Neural cell (in vitro differentiated cells): Measurements from ENCODE around the gene FAM167B. TPM values are rescaled to one million over a fixed set of nuclear protein-coding genes. Genes with fewer than 3 reads are reported as not detected.
"Not testable (repeated sequence)": the region's sequence is repeated elsewhere in the genome, so short reads cannot be mapped to it uniquely, and the experiment has no call there.

ENCODE experiments used
- H2AFZ ChIP-seq: fragments of 200-600, 300-800 bp; sonication (generic), shearing (Covaris generic); 2 replicates; pipeline ENCODE4 v1.6.0; 2014; ENCODE audit warnings: low read depth, mild to moderate bottlenecking, antibody characterized with exemption, low read length, moderate library complexity
- H3F3A ChIP-seq: fragments of 200-600 bp; shearing (Covaris generic); 2 replicates; pipeline ENCODE4 v1.6.1; 2016; ENCODE audit warnings: mild to moderate bottlenecking, moderate library complexity, mixed read lengths, antibody characterized with exemption, low read length; ENCODE audit not compliant: insufficient read depth, poor library complexity, severe bottlenecking
- H3K27ac ChIP-seq: fragments of 200-600, 300-800 bp; sonication (generic), shearing (Covaris generic); 2 replicates; pipeline ENCODE4 v1.5.1; 2014; ENCODE audit warnings: mild to moderate bottlenecking, low read length, moderate library complexity
- H3K27me3 ChIP-seq: fragments of 300-800, 200-600 bp; sonication (generic), shearing (Covaris generic); 2 replicates; pipeline ENCODE4 v1.6.0; 2014; ENCODE audit warnings: mild to moderate bottlenecking, low read depth, low read length, moderate library complexity; ENCODE audit not compliant: insufficient read depth
- H3K36me3 ChIP-seq: fragments of 300-800, 200-600 bp; sonication (generic), shearing (Covaris generic); 2 replicates; pipeline ENCODE4 v1.5.1; 2014; ENCODE audit warnings: mild to moderate bottlenecking, antibody characterized with exemption, low read length, moderate library complexity; ENCODE audit not compliant: insufficient read depth
- H3K4me2 ChIP-seq: fragments of 300-800, 200-600 bp; sonication (generic), shearing (Covaris generic); 2 replicates; pipeline ENCODE4 v1.6.0; 2014; ENCODE audit warnings: mild to moderate bottlenecking, low read length
- H3K4me3 ChIP-seq: fragments of 300-800, 200-600 bp; sonication (generic), shearing (Covaris generic); 2 replicates; pipeline ENCODE4 v1.5.1; 2014; ENCODE audit warnings: mild to moderate bottlenecking, low read length, moderate library complexity
- H3K79me2 ChIP-seq: fragments of 200-600 bp; shearing (Covaris generic); replicated peaks from 2 replicates; pipeline ENCODE4 v1.6.0; 2014; ENCODE audit warnings: mild to moderate bottlenecking, low read length, moderate library complexity; ENCODE audit not compliant: insufficient read depth
- H3K9ac ChIP-seq: fragments of 300-800, 200-600 bp; sonication (generic), shearing (Covaris generic); 2 replicates; pipeline ENCODE4 v1.6.1; 2016; ENCODE audit warnings: mild to moderate bottlenecking, low read length, mixed read lengths
- H3K9me2 ChIP-seq: fragments of 200-600 bp; shearing (Covaris generic); 2 replicates; pipeline ENCODE4 v1.6.1; 2016; ENCODE audit warnings: mild to moderate bottlenecking, low read length, mixed read lengths; ENCODE audit not compliant: insufficient read depth
- H3K9me3 ChIP-seq: fragments of 200-600, 300-800 bp; sonication (generic), shearing (Covaris generic); 2 replicates; pipeline ENCODE4 v1.6.1; 2016; ENCODE audit warnings: mild to moderate bottlenecking, mixed run types, low read length, moderate library complexity, mixed read lengths
- H4K20me1 ChIP-seq: fragments of 200-600 bp; shearing (Covaris generic); 2 replicates; pipeline ENCODE4 v1.6.1; 2016; ENCODE audit warnings: mild to moderate bottlenecking, mixed run types; ENCODE audit not compliant: insufficient read depth
- CTCF ChIP-seq: fragments of 450-650 bp; IDR thresholded peaks from 2 replicates; pipeline ENCODE4 v1.5.1; 2014; ENCODE audit warnings: antibody characterized with exemption, mild to moderate bottlenecking, moderate library complexity; ENCODE audit not compliant: poor library complexity, severe bottlenecking
- EP300 ChIP-seq: fragments of 450-650 bp; conservative IDR thresholded peaks from 2 replicates; pipeline ENCODE4 v1.6.1; 2014; ENCODE audit warnings: antibody characterized with exemption, mild to moderate bottlenecking, moderate library complexity; ENCODE audit not compliant: poor library complexity, severe bottlenecking
- EZH2 ChIP-seq: fragments of 200-600, 300-800 bp; shearing (Covaris generic), sonication (generic); IDR thresholded peaks from 2 replicates; pipeline ENCODE4 v1.6.1; 2014; ENCODE audit warnings: antibody characterized with exemption, low read length, borderline replicate concordance, mild to moderate bottlenecking; ENCODE audit not compliant: insufficient read depth, poor library complexity, severe bottlenecking
- MXI1 ChIP-seq: fragments of 450-650 bp; conservative IDR thresholded peaks from 2 replicates; pipeline ENCODE4 v1.6.1; 2014; ENCODE audit warnings: antibody characterized with exemption, mild to moderate bottlenecking; ENCODE audit not compliant: poor library complexity, severe bottlenecking
- POLR2AphosphoS5 ChIP-seq: IDR thresholded peaks from 2 replicates; pipeline ENCODE4 v1.6.1; 2012
- RAD21 ChIP-seq: fragments of 450-650 bp; conservative IDR thresholded peaks from 2 replicates; pipeline ENCODE4 v1.6.1; 2014; ENCODE audit warnings: antibody characterized with exemption, mild to moderate bottlenecking, moderate library complexity
- REST ChIP-seq: IDR thresholded peaks from 2 replicates; pipeline ENCODE4 v1.6.1; 2012; ENCODE audit warnings: borderline replicate concordance
- SMC3 ChIP-seq: fragments of 450-650 bp; conservative IDR thresholded peaks from 2 replicates; pipeline ENCODE4 v1.6.1; 2014; ENCODE audit warnings: antibody characterized with exemption, mild to moderate bottlenecking, moderate library complexity; ENCODE audit not compliant: poor library complexity
- TAF1 ChIP-seq: IDR thresholded peaks from 2 replicates; pipeline ENCODE4 v1.6.1; 2012; ENCODE audit warnings: low read depth
- polyA plus RNA-seq: library from polyadenylated mRNA; depleted of rRNA; stranded (reverse); fragments of >200 nt; gene quantifications from 2 replicates; pipeline ENCODE4 v1.2.3, GENCODE V29; 2014

The FAM167B gene
- polyA plus RNA-seq, 1 donor from 2014 or later = not detected

DNA sequence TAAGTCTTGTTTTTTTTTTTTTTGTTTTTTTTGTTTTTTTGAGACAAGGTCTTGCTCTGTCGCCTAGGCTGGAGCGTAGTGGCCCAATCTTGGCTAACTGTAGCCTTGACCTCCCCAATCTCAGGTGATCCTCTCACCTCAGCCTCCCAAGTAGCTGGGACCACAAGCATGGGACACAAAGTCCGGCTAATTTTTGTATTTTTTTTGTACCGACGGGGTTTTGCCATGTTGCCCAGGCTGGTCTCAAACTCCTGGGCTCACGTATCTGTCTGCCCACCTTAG, 10.1 kb downstream of the FAM167B start:
- no peaks in the 10 kb centered on the region for H4K20me1 ChIP-seq
- H2AFZ ChIP-seq = no peak overlapping the region
- no peak overlapping the region for H3K4me2 ChIP-seq
- no peaks in the 10 kb centered on the region for H3K9me3 ChIP-seq
- no peak for TF ChIP-seq POLR2AphosphoS5
- TF ChIP-seq SMC3 = no peak
- H3K27ac ChIP-seq = no peak overlapping the region
- H3K27me3 ChIP-seq = no peaks in the 10 kb centered on the region
- H3F3A ChIP-seq = no peaks in the 10 kb centered on the region
- H3K9ac ChIP-seq = no peak overlapping the region
- H3K9me2 ChIP-seq = no peaks in the 10 kb centered on the region
- H3K4me3 ChIP-seq = no peak overlapping the region
- no peaks in the 10 kb centered on the region for H3K36me3 ChIP-seq
- no peaks in the 10 kb centered on the region for H3K79me2 ChIP-seq

- H3K4me3 ChIP-seq, H3K36me3 ChIP-seq, H3K9ac ChIP-seq, H2AFZ ChIP-seq, H3K9me3 ChIP-seq, H3K9me2 ChIP-seq, H4K20me1 ChIP-seq, H3K4me2 ChIP-seq, H3K27ac ChIP-seq, H3F3A ChIP-seq, H3K79me2 ChIP-seq, H3K27me3 ChIP-seq: not testable (repeated sequence)
Measured at GRCh38 chr1:32263236-32263593, 16.2 kb downstream of the FAM167B start.

DNA sequence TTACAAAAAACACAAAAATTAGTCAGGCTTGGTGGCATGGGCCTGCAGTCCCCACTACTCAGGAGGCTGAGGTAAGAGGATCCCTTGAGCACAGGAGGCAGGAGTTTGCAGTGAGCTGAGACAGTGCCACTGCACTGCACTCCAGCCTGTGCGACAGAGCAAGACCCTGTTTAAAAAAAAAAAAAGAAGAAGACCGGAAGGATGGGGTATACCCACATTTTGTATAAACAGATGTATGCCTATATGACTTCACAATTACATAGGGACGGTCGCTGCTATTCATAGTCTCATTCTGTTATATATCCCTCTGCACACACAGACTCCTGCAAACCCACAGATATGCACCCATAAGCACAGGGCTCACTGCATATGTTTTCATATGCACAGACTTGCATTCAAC, 16.7 kb downstream of the FAM167B start:
- no peaks in the 10 kb centered on the region for H3K9me3 ChIP-seq
- no peak for TF ChIP-seq POLR2AphosphoS5
- no peak for TF ChIP-seq TAF1
- TF ChIP-seq SMC3 = no peak
- TF ChIP-seq MXI1 = no peak
- TF ChIP-seq CTCF = no peak
- no peak for TF ChIP-seq RAD21
- TF ChIP-seq EZH2 = no peak
- TF ChIP-seq EP300 = no peak
- TF ChIP-seq REST = no peak
- no peak overlapping the region for H3K4me3 ChIP-seq
- no peaks in the 10 kb centered on the region for H3K79me2 ChIP-seq
- H3F3A ChIP-seq = no peaks in the 10 kb centered on the region
- no peaks in the 10 kb centered on the region for H3K9me2 ChIP-seq
- H3K36me3 ChIP-seq = no peaks in the 10 kb centered on the region
- no peaks in the 10 kb centered on the region for H3K27me3 ChIP-seq
- H3K4me2 ChIP-seq = no peak overlapping the region
- no peaks in the 10 kb centered on the region for H4K20me1 ChIP-seq
- H2AFZ ChIP-seq = no peak overlapping the region
- H3K27ac ChIP-seq = no peak overlapping the region
- H3K9ac ChIP-seq = no peak overlapping the region
